HG02938 (cell line): ENCODE data around the gene MSRB3.

Experiments
- ATAC-seq: cut with Tn5 transposase; IDR thresholded peaks from one replicate; pipeline ENCODE4 v1.9.1; 2021; ENCODE audit warnings: mild to moderate bottlenecking, moderate library complexity; ENCODE audit not compliant: unreplicated experiment

MSRB3 gene

DNA sequence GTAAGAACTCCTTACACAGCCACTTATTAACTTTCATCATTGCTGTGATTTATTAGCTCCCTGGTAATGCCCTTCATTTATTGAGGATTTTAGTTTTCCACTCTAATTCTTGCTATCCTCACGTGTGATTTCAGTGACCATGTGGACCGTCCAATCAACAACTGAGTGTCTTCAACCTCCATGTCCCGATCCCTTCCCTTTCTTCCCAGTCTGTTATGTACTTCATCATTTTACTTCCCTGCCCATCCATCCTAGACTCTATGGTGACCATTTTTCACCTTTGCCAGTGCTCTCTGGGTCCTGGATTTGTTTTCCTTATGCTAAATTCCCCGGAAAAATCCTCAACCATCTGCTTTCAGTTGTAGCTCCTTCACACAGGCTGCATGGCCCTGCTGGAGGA is 111.0 kb downstream of the MSRB3 start:
- ATAC-seq, result no peak

DNA sequence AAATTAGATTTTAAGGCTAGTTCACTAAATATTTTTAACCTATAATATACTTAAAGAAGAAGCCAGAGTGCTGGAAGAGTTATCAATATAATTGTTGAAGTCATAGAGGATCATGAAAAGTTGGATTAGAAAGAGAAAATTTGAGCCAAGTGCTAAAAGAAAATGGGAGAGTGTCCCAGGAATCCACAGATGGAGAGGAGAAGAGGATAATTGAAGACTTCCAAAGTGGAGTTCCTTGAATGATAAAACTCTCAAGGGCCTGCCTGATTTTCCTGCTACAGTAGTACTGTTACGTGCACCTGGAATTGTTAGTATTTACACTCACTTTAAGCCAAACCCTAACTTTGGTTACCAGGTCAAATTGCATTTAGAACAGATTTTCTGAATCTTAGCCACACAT is 113.2 kb downstream of the MSRB3 start:
- ATAC-seq, result no peak

DNA sequence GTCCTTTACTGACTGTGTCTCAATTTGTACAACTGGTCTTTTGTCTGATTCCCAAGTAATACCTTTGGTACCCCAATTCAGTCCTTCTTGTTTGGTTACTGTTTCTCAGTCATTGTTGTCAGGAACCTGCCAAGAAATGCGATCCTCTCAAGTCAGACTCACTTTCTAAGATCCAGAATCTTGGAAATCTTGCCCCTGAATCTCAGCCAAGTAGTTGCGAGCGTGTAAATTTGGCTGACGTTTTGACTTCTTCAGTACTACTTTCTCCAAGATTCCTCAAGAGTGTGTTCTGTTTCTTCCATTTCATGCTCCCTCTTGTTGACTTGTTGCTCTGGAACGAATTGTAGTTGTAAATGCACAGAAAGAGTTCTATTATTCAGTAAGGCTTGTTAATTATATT is 114.0 kb downstream of the MSRB3 start:
- no peak for ATAC-seq

DNA sequence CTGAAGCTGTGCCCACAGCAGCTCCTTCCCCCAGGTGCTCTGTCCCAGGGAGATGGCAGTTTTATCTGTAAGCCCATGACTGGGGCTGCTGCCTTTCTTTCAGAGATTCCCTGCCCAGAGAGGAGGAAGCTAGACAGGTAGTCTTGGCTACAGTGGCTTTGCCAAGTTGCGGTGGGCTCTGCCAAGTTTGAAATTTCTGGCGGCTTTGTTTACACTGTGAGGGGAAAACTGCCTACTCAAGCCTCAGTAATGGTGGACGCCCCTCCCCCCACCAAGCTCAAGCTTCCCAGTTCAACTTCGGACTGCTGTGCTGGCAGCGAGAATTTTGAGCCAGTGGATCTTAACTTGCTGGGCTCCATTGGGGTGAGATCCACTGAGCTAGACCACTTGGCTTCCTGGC is 124.7 kb downstream of the MSRB3 start:
- no peak for ATAC-seq

DNA sequence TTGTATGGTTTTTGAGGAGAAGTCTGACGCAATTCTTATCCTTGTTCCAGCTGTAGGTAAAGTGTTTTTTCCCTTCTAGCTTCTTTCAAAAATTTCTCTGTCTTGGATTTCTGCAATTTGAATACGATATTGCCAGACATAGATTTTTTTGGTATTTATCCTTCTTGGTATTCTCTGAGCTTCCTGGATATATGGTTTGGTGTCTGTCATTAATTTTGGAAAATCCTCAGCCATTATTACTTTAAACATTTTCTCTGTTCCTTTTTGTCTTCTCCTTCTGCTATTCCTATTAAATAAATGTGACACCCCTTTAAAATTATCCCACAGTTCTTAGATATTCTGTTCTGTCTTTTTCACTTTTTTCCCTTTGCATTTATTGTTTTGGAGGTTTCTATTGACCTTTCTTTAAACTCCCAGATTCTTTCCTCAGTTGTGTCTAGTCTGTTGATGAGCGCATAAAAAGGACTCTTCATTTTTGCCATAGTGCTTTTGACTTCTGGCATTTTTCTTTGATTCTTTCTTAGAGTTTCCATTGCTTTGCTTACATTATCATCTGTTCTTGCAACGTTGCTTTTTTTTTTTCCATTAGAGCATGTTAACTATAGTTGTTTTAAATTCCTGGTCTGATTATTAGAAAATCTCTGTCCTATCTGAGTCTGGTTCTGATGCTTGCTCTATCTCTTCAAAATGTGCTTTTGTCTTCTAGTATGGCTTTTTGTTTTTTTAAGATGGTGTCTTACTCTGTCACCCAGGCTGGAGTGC is 129.1 kb downstream of the MSRB3 start:
- ATAC-seq, result no peak

DNA sequence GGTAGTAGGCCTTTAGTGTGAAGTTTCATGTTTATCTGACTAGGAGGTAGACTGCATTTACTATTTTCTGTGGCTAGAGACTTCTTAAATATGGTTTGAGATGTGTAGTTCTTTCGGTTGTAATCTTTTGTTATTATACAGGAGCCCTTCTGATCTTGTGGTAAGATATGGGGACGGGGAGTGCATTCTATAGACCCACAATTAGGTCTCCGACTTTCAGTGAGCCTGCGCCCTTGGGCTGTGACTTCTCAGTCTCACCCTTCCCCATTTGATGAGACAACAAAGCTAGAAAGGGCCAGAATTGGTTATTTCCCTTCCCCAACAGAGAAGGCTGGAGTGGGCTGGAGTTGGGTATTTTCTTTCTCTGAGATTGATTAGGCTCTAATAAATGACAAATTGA is 130.0 kb downstream of the MSRB3 start:
- ATAC-seq, result no peak

DNA sequence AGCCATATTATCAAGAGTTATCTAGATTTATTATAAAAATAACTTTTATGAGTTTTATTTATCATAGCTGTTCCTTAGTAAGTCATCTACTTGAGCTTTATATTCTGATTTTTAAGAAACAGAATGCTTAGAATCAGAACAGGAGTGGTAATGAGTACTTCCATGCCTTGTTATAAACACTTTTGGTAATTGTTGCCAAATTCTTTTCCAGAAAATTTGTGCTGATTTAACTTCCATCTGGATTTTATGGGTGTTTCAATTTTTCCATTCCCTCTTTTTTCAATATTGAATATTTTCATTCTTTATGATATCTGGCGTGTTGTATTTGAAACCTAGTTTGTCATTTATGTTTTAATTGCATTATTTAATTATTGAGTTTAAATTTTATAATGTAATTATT is 131.2 kb downstream of the MSRB3 start:
- no peak for ATAC-seq

DNA sequence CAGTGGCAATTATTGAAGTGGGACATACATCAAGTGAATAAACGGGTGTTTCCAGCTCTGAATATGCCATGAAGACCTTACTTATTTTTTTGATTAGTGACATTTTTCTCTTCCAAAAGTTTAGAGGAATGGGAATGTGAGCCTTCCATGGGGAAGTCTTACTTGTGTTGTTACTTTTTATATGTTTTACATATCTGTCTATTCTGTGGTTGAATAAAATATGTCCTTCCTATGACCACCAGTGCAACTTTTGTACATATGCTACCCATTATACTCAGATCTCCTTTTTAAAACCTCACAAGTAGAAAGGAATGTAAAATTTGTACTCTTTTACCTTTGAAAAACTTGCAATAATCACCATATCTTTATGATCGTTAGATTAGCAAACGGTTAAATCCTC is 132.7 kb downstream of the MSRB3 start:
- no peak for ATAC-seq

DNA sequence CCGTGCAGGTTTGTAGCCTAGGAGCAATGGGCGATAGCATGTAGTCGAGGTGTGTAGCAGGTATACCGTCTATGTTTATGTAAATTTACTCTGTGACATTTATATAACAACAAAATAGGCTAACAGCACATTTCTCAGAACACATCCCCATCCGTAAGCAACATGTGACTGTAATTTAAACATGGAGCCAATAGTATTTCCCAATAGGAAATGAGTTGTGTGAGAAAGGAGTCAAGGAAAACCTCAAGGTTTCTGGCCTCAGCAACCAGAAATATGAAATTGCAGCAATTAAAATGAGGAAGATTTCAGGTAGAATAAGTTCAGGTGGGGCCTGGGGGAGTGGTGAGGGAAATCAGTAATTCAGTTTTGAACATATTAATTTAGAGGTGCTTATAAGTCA is 136.0 kb downstream of the MSRB3 start:
- no peak for ATAC-seq

DNA sequence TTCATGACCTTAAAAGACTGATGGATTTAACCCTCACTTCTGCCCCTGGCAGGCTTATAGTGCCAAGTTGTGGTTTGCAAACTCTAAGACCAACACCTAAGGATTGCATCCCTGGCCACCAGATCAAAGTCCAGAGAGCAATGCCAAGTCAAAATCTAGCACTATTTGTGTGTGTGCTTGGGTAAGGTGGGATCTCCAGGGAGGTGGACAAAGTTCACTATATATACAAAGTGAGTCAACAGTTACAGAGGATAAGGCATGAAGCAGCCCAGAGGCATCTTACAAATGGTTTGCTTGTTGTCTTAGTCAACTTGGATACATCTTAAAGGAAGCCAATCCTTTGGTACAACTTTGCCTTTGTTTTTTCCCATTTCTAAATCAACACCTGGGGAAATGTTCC is 137.3 kb downstream of the MSRB3 start:
- ATAC-seq, result no peak

DNA sequence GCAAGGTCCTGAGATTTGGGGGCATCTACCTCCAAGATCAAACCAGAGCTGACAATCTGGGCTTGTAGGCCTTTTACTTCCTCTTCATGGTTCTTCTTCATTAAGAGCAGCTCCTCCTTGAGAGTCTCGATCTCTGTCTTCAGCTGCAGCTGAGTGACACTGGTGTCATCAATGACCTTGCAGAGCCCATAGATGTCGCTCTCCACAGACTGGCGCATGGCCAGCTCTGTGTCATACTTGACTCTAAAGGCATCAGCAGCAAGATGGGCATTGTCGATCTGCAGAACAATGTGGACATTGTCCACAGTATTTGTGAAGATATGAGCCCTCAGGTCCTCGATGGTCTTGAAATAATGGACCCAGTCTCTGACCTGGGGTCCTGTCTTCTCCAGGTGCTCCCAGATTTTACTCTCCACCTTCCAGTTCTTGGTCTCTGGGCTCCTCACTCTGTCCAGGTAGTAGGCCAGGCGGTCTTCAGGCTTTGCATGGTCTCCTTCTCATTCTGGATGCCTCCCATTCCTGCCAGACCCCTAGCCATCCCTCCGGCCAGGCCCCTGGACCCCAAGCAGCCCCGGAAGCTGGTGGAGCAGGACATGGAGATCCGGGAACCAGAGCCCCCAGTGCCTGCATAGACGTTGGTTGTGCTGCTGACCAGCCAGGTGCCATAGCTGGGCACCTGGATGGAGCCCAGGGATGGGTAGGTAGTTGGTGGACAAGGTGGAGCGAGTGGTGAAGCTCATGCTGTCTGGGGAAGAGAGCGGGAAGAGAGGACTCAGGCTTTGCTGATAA is 141.0 kb downstream of the MSRB3 start:
- no peak for ATAC-seq

DNA sequence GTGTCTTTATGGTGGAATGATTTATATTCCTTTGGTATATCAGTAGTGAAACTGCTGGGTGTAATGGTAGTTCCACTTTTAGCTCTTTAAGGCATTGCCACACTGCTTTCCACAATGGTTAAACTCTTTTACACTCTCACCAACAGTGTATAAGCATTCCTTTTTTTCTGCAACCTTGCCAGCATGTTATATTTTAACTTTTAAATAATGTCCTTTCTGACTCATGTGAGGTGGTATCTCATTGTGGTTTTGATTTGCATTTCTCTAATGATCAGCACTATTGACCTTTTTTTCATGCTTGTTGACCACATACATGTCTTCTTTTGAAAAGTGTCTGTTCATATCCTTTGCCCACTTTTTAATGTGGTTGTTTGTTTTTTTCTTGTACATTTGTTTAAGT is 142.5 kb downstream of the MSRB3 start:
- ATAC-seq, result no peak

DNA sequence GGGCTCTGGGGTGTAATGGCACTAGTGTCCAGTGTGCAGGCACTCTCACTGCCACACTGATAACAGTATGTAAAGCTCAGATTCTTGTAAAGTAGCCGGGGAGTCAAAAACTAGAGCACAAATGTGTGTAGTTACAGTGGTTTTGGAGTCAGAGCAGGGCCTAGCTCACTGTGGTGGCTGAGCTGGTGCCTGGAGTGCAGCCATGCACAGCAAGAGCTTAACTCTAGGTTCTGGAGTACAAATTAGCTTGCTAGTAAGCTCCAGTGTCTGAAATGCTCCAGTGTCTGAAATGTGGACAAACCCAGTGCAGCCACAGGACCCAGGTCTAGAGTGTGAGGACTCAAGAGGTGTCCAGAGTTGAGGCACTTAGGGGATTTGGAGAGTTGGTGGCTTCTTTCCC is 149.2 kb downstream of the MSRB3 start:
- ATAC-seq, result no peak

DNA sequence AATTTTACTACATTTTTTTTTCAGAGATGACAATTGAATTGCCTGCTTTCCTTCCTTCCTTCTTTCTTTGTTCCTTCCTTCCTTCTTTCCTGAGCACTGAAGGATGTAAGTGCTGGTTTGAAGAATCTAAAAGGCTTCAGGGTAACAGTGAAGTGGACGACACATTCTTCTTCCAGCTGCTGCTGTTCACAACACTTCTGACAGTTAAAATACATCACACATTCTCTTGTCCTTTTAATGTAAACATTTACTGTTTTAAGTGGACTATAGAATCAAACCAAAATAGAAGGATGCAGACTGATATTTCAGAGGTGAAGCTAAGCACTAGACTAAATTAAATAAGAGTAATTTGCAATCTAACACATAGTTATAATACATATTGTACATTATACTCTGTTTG is 151.5 kb downstream of the MSRB3 start:
- ATAC-seq, result no peak

DNA sequence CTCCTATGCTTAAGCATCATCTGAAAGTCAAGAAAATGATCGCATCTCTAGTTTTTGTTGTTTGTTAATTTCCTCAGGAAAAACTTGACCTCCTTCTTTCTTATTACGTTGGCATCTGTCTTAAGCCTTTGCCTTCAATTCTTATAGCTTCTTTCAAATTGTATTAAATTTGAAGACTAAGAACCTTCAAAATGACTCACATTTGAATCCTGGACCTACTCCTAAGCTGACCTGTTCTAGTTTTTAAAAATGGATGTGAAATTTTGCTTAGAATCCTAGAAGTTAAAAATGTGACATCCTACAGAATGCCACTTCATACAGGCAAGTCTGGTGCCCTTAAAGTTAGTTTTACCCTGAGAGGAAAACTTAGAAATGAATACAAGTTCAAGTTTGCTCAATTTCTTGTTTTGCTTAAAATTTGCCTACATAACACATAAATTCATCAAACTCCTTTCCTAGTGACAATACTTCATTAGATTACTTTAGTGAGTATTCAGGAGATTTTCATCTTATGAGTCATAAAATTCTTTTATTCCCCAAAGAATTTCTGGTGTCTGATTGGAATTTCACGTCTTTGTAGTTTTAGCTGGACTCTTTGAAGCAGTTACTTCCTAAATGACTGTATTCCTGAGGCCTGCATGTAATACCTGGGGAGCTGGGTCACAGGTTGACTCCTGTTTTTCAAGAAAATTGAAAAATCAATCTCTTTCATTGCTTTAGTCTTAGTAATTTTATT is 152.3 kb downstream of the MSRB3 start:
- no peak for ATAC-seq

DNA sequence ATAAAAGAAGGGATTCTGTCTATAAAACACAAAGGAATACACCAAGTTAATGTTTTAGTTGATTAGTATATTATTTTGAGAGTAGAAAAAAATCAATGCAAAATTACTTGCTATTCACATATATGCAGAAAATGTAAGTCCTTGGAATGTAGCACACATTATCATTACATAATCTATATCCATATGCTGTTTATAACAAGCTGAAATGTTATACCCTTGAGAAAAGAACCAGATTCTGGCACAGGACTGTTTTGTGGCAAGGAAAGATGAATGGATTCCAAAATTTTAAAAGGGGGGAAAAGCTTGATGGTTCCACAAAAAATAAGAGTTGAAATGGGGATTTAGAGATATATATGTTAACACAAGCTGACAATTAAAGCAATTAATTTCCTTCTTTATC is 153.6 kb downstream of the MSRB3 start:
- no peak for ATAC-seq

DNA sequence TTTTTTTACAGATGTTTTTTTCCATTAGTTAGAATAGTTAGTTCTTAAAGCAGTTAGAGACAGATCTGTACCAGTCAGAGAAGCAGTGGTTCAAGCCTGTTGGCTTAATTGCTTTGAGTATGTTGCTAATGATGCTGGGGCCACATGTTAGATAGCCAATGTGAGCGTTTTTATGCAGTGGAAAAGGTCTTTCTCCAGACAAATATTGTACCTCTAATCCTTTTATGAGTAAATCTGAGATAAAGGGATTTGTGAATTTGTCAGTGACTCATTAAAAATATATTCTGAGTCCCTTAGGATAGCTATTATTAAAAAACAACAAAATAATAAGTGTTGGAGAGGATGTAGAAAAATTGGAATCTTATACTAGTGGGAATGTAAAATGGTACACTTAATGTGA is 154.2 kb downstream of the MSRB3 start:
- no peak for ATAC-seq

DNA sequence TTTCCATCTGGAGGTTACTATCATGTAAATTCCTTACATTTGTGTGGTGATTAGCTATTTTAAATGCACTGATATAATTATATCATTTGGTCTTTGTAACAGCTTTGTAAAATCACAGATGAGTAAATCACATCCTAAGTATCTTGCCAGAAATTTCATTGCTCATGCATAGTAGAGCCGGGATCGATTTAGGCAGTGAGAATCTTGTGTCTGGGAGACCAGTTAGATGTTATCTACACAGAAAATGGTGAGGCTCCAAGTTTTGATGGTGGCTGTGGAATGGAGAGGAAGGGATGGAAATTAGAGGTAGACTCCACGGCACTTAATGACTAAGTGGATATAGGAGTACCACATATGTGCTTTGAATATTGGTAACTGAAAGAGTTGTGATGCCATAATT is 156.3 kb downstream of the MSRB3 start:
- ATAC-seq, result no peak

DNA sequence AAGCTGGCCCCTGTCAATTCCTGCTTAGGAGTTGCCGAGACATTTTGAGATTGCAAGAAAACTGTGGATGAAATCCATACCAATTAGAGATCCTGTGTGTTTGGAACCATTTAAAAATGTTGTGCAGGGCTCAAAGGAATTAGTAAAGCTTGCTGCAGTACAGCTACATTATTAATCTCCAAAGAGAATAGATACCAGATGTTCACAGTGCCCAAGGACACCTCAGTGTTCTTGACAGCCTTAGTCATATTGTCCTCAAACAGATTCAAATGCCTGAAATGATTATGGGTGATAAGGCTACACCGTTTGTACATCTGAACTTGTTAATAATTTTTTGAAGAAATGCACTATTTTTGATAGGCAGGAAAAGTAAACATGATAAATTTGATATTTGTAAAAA is 164.6 kb downstream of the MSRB3 start:
- no peak for ATAC-seq

DNA sequence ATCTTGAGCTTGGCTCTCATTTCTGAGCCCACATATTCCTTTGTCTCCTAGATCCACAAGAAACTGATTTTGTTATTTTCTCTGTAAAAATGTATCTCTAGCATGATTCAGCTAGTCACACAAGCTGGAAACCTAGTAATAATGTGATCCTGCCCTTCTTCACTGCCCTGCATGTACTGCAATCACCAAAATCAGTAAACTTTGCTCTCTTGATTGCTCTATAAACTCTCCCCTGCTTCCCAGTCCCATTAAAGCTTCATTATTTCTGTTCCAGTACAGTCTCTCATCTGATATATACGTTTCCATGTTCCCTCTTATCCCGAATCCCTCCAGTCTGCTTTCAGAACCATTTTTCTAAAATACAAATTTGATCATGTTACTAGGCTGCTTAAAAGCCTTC is 166.5 kb downstream of the MSRB3 start:
- no peak for ATAC-seq

DNA sequence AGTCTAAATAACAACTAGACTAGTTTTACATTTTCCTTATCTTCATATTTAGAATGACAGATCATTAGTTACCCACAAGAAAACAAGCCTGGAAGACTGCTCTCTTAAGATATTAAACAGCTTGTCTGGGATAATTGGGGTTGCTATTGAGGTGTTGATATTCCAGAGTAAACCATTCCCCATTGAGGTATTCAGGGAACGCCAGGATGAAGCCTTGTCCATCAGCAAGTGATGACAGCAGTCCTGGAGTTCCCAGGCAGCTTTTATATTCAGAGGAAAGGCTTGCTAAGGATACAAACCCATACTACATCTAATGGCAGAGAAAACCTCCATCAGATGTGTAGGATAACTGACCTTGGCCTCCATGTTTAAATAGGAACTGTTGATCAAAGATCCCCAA is 168.4 kb downstream of the MSRB3 start:
- no peak for ATAC-seq

DNA sequence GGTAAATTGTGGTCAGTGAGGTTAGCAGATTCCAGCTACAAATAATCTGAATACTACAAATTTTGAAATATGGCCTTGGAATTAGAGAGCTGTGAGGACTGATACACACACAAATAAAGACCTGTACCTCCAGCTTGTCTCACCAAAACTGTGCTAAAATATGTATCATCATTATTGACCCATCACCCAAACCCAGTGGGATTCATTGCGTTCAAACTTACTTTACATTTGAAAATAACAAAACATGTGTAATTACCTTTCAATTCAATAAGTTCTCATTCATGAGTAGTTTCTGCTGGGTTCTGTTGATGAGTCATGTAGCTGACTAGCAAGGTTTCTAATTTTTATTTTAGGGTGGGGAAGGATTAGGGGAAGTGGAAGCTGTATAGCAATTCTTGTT is 170.9 kb downstream of the MSRB3 start:
- ATAC-seq, result no peak
